Hepatocyte (in vitro differentiated cells): ENCODE measurements around the gene AQP5.
"Not testable (repeated sequence)": the region's sequence is repeated elsewhere in the genome, so short reads cannot be mapped to it uniquely, and the experiment has no call there.

Source experiments
- CTCF ChIP-seq: fragments of 200-600 bp; sonication (generic); IDR thresholded peaks from 2 replicates; pipeline ENCODE4 v1.5.1; 2016; ENCODE audit warnings: antibody characterized with exemption, mild to moderate bottlenecking; ENCODE audit not compliant: poor library complexity
- EZH2 ChIP-seq: fragments of 200-600 bp; sonication (generic); IDR thresholded peaks from 2 replicates; pipeline ENCODE4 v1.6.1; 2016; ENCODE audit warnings: antibody characterized with exemption, mild to moderate bottlenecking, borderline replicate concordance
- EZH2phosphoT487 ChIP-seq: fragments of 200-600 bp; sonication (generic); IDR thresholded peaks from one replicate; pipeline ENCODE4 v1.6.1; 2018; ENCODE audit warnings: antibody characterized with exemption, mild to moderate bottlenecking, low read depth, moderate library complexity; ENCODE audit not compliant: unreplicated experiment, severe bottlenecking

GRCh38 chr12:49989400-49989799 lies 27.7 kb downstream of the AQP5 start:
- TF ChIP-seq CTCF, EZH2, EZH2phosphoT487: not testable (repeated sequence)
